Measurements from ENCODE around the gene P3H2.

The P3H2 gene

DNA sequence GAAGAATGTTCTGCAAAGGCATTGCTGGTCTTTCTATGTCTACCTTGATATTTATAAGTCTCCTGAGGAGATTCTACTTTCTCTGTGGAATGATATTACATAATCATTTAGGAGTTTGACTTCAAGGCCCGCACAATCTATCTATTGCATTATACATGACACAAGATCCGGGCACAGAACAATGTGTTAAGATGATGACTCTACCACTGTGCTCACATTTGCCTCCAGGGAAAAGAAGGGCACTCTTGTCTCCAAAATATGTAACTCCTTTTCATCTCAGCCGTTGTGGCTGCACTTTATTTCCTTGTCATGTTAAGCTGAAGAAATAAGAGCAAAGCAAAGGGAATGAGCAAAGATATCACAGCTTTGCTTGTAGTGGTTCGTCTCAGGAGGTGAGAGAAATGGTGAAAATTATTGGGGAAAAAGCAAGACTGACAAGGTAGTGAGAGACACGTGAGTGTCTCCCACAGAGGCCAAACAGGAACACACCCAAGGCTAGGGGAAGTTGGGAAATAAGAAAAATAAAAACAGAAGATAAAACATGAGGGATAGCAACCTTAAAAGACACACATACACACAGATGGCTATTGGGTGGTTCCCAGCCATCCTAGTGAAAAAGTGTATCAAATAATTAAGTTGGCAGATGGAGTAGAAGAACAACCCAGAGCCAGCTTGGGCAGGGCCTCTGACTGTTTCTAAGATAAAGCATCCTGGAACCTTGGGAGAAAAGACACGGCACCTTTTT lies 184.3 kb downstream of the P3H2 start:
- Histone ChIP-seq H3K27ac (ENCODE audit: low read depth, low read length, severe bottlenecking) (no peak overlapping the region), H3K9me3 (ENCODE audit: control insufficient read depth, low read length) (no peaks in the 10 kb centered on the region), H3K36me3 (ENCODE audit: control insufficient read depth, insufficient read depth, low read length) (no peaks in the 10 kb centered on the region), H3K4me1 (ENCODE audit: control insufficient read depth, insufficient read depth, low read length, poor library complexity, severe bottlenecking) (peaks cover 12% of the 10 kb centered on the region), H3K4me3 (ENCODE audit: extremely low read depth, insufficient read depth, low read length, poor library complexity, severe bottlenecking) (no peak overlapping the region)
- 82 to 94% methylated on average over 3 to 4 of the region's 6 CpGs for WGBS, 2 experiments (ENCODE audit: insufficient coverage in 2 of 2)

DNA sequence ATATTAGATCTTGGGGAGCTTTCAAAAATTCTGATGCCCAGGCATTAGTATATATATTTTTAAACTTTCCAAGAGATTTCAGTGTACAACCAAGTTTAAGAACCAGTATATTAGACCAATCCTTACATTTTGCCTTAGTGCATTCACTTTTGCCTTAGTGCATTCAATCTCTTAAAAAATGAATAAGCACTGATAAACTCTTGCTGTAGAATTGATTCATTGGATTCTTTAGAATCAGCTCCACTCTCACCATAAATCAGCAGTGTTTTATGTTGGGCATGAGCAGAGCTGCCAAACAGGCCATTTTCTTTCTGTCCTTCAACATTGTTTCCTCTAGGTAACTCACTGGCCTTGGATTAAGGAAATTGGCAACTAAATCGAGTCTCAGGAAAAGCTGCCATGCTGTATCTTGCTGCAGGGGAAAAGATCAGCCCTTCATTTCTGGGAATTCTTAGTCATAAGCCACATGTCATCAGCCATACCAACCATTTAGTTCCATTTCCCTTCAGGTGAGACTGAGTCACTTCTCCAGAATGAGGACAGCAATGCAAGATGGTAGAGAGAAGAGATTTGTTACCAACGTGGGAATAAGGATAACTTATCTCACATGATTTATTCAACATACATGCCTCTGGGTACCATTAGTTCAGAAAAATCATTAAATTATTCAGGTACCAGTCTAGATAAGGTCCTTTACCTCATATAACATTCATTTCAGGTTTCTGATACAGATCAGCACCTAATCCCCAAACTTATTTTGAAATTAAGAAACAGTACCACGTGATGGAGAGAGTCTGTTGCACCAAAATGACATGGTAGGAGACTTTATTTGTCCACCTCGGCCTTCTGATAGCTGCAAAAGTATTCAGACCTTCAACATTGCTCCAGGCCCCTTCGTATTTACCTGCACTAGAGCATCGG lies 192.5 kb downstream of the P3H2 start:
- Histone ChIP-seq H3K4me1 (ENCODE audit: control insufficient read depth, insufficient read depth, low read length, poor library complexity, severe bottlenecking) (no peaks in the 10 kb centered on the region), H3K27ac (ENCODE audit: low read depth, low read length, severe bottlenecking) (no peak overlapping the region), H3K9me3 (ENCODE audit: control insufficient read depth, low read length) (no peaks in the 10 kb centered on the region), H3K4me3 (ENCODE audit: extremely low read depth, insufficient read depth, low read length, poor library complexity, severe bottlenecking) (no peak overlapping the region), H3K36me3 (ENCODE audit: control insufficient read depth, insufficient read depth, low read length) (no peaks in the 10 kb centered on the region)
- 86 to 90% methylated on average over 5 of the region's 6 CpGs for WGBS, 2 experiments (ENCODE audit: insufficient coverage in 2 of 2)

DNA sequence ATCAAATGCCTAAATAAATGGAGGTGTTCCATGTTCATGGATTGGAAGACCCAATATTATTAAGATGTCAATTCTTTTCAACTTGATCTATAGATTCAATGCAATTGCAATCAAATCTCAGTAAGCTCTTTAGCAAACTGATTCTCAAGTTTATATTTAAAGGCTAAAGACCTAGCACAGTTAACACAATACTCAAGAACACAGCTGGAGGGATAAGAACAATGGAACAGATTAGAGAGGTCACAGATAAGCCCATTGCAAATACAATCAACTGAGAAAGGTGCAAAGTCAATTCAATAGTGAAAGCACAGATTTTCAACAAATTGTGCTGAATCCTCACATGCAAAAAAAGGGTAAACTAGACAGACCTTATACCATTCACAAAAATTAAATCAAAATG lies 198.9 kb downstream of the P3H2 start:
- Histone ChIP-seq H3K9me3 (ENCODE audit: control insufficient read depth, low read length) (peaks cover 3% of the 10 kb centered on the region), H3K27ac (ENCODE audit: low read depth, low read length, severe bottlenecking) (no peak overlapping the region), H3K4me1 (ENCODE audit: control insufficient read depth, insufficient read depth, low read length, poor library complexity, severe bottlenecking) (no peaks in the 10 kb centered on the region), H3K36me3 (ENCODE audit: control insufficient read depth, insufficient read depth, low read length) (no peaks in the 10 kb centered on the region), H3K4me3 (ENCODE audit: extremely low read depth, insufficient read depth, low read length, poor library complexity, severe bottlenecking) (no peak overlapping the region)

DNA sequence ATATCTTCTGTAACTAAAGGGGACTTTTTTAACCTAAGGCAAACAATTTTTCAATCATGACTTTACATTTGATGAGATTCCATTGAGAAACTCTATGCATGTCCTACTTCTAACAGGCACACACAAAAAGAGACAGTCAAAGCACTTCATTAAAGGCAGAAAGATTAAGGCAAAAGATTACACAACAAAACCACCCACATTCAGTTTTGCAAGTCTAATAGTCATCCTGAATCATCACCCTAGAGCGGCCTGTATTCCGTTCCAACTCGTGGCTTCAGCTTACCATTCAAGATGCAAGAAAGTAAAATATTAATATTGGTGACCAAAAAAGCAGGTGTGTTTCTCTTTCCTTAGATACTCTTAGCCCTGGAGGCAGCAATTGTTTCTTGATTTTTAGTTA lies 205.9 kb downstream of the P3H2 start:
- Histone ChIP-seq H3K9me3 (ENCODE audit: control insufficient read depth, low read length) (no peaks in the 10 kb centered on the region), H3K27ac (ENCODE audit: low read depth, low read length, severe bottlenecking) (no peak overlapping the region), H3K36me3 (ENCODE audit: control insufficient read depth, insufficient read depth, low read length) (no peaks in the 10 kb centered on the region), H3K4me1 (ENCODE audit: control insufficient read depth, insufficient read depth, low read length, poor library complexity, severe bottlenecking) (peaks cover 1% of the 10 kb centered on the region), H3K4me3 (ENCODE audit: extremely low read depth, insufficient read depth, low read length, poor library complexity, severe bottlenecking) (no peak overlapping the region)
- no CpG with 5 or more reads among the region's 3 CpGs for WGBS, 2 experiments (ENCODE audit: insufficient coverage in 2 of 2)

DNA sequence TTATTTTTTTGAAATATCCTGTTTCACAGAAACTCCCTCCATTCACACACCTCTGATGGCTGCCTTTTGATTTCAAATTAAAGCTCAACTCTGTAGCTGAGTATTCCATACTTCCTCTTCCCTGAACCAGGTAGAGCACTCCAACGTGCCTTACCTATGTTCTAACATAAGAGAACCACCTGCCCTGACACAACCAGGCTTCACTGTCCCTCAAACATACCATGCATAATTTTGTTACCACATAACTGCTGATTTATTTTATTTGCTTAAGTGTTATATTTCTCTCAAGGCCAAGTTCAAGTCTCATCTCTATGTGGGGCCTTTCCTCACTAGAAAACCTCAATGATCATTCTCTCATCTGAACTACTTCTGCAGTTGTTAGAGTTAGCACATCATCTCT lies 209.7 kb downstream of the P3H2 start:
- 80 to 92% methylated on average over 1 of the region's 1 CpG for WGBS, 2 experiments (ENCODE audit: insufficient coverage in 2 of 2)
- H3K4me3 ChIP-seq (ENCODE audit: extremely low read depth, insufficient read depth, low read length, poor library complexity, severe bottlenecking): no peak overlapping the region

DNA sequence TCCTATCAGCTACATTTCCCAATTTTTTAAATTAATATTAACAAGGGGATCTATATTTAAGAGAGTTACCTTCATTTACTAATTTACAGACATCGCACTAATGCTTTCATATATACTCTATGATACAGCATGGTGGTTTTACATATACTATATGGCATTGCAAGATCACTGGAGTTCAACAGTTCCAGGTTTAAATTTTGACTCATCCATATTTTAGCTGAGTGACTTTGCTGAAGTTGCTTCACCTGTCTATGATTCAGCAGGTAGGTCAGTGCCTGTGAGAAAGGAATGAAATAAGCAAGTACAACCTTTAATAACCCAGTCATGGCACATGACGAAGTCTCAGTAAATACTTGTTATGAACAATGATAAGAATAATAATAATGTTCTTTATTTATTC lies 211.1 kb downstream of the P3H2 start:
- no CpG with 5 or more reads among the region's 2 CpGs for WGBS, 2 experiments (ENCODE audit: insufficient coverage in 2 of 2)

More for the DNA sequence above, 209.7 kb downstream of the P3H2 start:
- no peaks in the 10 kb centered on the region for H3K36me3 ChIP-seq (ENCODE audit: control insufficient read depth, insufficient read depth, low read length)
- H3K27ac ChIP-seq (ENCODE audit: low read depth, low read length, severe bottlenecking): no peak overlapping the region
- peaks cover 27% of the 10 kb centered on the region for H3K4me1 ChIP-seq (ENCODE audit: control insufficient read depth, insufficient read depth, low read length, poor library complexity, severe bottlenecking)
- no peaks in the 10 kb centered on the region for H3K9me3 ChIP-seq (ENCODE audit: control insufficient read depth, low read length)

DNA sequence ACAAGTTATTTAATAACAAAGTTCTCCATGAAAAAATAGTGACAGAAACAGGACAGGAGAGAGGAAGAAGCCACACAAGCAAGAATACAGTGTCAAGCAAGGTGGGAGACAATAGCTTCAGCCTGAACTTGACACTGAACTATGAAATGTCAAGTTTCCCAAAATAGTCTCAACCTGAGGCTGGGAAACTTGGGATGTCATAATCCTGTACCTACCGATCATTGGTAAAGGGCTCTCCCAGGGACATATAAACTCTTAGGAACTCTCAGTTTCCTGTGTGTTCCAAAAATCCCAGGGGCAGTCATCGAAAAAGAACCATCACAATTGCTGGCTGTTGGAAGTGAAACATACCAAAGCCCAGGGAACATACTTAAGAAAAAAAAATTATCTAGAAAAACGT lies 211.6 kb downstream of the P3H2 start:
- H3K27ac ChIP-seq (ENCODE audit: low read depth, low read length, severe bottlenecking): peak overlapping the region; percentile 75
- no peaks in the 10 kb centered on the region for H3K36me3 ChIP-seq (ENCODE audit: control insufficient read depth, insufficient read depth, low read length)
- WGBS, 2 experiments (ENCODE audit: insufficient coverage in 2 of 2): 100% methylated on average over 2 of the region's 3 CpGs; no CpG with 5 or more reads in 1 of the 2 experiments
- H3K4me3 ChIP-seq (ENCODE audit: extremely low read depth, insufficient read depth, low read length, poor library complexity, severe bottlenecking): no peak overlapping the region
- H3K9me3 ChIP-seq (ENCODE audit: control insufficient read depth, low read length): no peaks in the 10 kb centered on the region
- peaks cover 27% of the 10 kb centered on the region for H3K4me1 ChIP-seq (ENCODE audit: control insufficient read depth, insufficient read depth, low read length, poor library complexity, severe bottlenecking)

More for the DNA sequence above, 211.1 kb downstream of the P3H2 start:
- no peak overlapping the region for H3K4me3 ChIP-seq (ENCODE audit: extremely low read depth, insufficient read depth, low read length, poor library complexity, severe bottlenecking)
- H3K4me1 ChIP-seq (ENCODE audit: control insufficient read depth, insufficient read depth, low read length, poor library complexity, severe bottlenecking): peaks cover 27% of the 10 kb centered on the region
- no peaks in the 10 kb centered on the region for H3K9me3 ChIP-seq (ENCODE audit: control insufficient read depth, low read length)
- H3K36me3 ChIP-seq (ENCODE audit: control insufficient read depth, insufficient read depth, low read length): no peaks in the 10 kb centered on the region
- H3K27ac ChIP-seq (ENCODE audit: low read depth, low read length, severe bottlenecking): no peak overlapping the region

DNA sequence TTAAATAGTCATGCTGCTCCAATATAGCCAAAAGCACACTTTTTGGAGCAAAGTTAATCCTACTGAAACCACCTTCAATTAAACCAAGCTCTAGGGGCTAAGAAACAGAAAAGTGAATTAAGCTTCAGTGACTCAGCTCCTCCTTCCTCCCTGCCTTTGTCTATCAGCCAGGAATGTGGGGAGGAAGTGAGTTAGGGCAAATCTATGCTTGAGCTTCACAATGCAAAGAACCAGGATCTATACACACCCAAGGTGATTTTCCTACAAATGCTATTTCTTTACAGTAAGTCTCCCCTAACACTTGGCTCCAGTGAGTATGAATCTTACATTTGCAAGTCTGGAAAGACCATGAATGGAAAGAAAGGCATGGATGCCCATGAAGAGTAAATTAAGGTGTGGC lies 212.1 kb downstream of the P3H2 start:
- Histone ChIP-seq H3K4me1 (ENCODE audit: control insufficient read depth, insufficient read depth, low read length, poor library complexity, severe bottlenecking) (peaks cover 27% of the 10 kb centered on the region), H3K9me3 (ENCODE audit: control insufficient read depth, low read length) (no peaks in the 10 kb centered on the region), H3K36me3 (ENCODE audit: control insufficient read depth, insufficient read depth, low read length) (no peaks in the 10 kb centered on the region), H3K27ac (ENCODE audit: low read depth, low read length, severe bottlenecking) (peak overlapping the region; percentile 75), H3K4me3 (ENCODE audit: extremely low read depth, insufficient read depth, low read length, poor library complexity, severe bottlenecking) (no peak overlapping the region)

DNA sequence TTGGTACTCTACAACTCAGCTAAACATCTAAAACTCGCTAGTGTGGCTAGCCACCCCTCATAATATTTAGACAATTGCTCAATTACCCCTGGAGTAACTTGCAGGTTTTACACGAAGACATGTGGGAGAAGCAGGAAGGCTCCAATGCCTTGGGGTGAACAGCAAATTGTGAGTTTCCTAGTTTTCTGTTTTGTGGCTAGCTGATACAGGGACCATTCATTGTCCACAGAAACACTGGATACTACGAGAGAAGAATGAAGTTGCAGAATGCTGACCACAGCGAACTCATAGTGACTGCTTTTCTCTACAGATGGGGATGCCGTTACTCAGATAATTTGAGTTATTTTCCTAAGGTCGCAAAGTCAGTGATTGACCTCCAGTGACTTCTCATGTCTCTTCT lies 212.9 kb downstream of the P3H2 start:
- Histone ChIP-seq H3K9me3 (ENCODE audit: control insufficient read depth, low read length) (no peaks in the 10 kb centered on the region), H3K4me3 (ENCODE audit: extremely low read depth, insufficient read depth, low read length, poor library complexity, severe bottlenecking) (no peak overlapping the region), H3K27ac (ENCODE audit: low read depth, low read length, severe bottlenecking) (no peak overlapping the region), H3K36me3 (ENCODE audit: control insufficient read depth, insufficient read depth, low read length) (no peaks in the 10 kb centered on the region), H3K4me1 (ENCODE audit: control insufficient read depth, insufficient read depth, low read length, poor library complexity, severe bottlenecking) (peaks cover 33% of the 10 kb centered on the region)
- 79 to 83% methylated on average over 4 to 6 of the region's 6 CpGs for WGBS, 2 experiments (ENCODE audit: insufficient coverage in 2 of 2)

Data from mesodermal cell (in vitro differentiated cells).